ENCODE measurements around the gene AURKB.

DNA sequence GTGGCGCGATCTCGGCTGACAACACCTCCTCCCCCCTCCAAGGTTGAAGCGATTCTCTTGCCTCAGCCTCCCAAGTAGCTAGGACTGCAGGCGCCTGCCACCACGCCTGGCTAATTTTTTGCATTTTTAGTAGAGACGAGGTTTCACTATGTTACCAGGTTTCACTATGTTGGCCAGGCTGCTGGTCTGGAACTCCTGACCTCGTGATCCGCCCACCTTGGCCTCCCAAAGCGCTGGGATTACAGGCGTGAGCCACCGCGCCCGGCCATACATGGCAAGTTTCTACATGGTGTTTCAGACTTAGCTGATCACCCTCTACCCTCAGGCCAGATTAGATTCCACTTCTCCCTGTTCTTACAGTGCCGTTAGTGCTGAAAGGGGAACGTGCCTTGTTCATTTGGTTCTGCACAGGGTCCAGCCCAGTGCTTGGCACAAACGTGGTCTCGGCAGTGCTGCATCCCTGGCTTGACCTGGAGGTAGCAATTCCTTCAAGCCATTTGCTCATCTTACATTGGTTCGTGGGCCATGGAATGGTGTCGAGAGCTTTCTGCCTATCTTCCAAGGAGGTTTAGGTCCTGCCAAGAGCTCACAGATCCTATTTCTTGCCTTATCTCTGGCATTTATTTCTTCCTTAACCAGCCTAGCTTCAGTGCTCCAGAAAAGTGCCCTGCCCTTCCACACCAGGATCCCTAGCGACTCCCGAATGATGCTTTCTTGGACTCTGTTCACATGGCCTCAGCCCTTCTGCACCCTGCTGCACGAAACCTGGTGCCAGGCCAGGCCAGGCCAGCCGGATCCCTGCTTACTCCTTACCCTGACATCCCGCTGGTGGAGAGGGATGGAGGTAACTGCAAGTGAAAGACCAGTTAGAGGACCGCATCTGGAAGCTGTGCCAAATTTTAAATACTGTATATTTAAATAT, 14.8 kb upstream of the AURKB start:
- TF ChIP-seq, protein P1, sequence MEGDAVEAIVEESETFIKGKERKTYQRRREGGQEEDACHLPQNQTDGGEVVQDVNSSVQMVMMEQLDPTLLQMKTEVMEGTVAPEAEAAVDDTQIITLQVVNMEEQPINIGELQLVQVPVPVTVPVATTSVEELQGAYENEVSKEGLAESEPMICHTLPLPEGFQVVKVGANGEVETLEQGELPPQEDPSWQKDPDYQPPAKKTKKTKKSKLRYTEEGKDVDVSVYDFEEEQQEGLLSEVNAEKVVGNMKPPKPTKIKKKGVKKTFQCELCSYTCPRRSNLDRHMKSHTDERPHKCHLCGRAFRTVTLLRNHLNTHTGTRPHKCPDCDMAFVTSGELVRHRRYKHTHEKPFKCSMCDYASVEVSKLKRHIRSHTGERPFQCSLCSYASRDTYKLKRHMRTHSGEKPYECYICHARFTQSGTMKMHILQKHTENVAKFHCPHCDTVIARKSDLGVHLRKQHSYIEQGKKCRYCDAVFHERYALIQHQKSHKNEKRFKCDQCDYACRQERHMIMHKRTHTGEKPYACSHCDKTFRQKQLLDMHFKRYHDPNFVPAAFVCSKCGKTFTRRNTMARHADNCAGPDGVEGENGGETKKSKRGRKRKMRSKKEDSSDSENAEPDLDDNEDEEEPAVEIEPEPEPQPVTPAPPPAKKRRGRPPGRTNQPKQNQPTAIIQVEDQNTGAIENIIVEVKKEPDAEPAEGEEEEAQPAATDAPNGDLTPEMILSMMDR (IDR thresholded peaks at IDR 0.05), result no peak
- no peak for TF ChIP-seq POLR2A (IDR thresholded peaks at IDR 0.05)
- no peak for TF ChIP-seq POLR2AphosphoS5 (IDR thresholded peaks at IDR 0.05)
